SK-N-SH (cell line): ENCODE data around the gene TPRG1. TPM values are rescaled to one million over a fixed set of nuclear protein-coding genes. Genes with fewer than 3 reads are reported as not detected.

Source experiments
- CTCF ChIA-PET: fragments of 300-600, 350-600 bp; formaldehyde crosslinking; extraction: SDS; loops from one replicate; lab custom pipeline; 2021; lab: Yijun Ruan, JAX
- POLR2A ChIA-PET: fragments of 350-600 bp; sonication (Branson Sonifier 250); formaldehyde crosslinking; extraction: SDS; loops from one replicate; lab custom pipeline; 2020; ENCODE audit warnings: antibody characterized with exemption, inconsistent platforms; lab: Yijun Ruan, JAX
- DNase-seq: peaks from one replicate; pipeline ENCODE4 v3.0.0; 2012
- H2AFZ ChIP-seq: fragments of 200-600 bp; sonication (generic); 2 replicates; pipeline ENCODE4 v1.8.1; 2016; ENCODE audit warnings: antibody characterized with exemption, mild to moderate bottlenecking, low read depth
- H3F3A ChIP-seq: fragments of 200-600 bp; sonication (generic); replicated peaks from 2 replicates; pipeline ENCODE3; 2016; ENCODE audit warnings: antibody characterized with exemption, mild to moderate bottlenecking; ENCODE audit not compliant: insufficient read depth
- H3K27ac ChIP-seq, 2 experiments: fragments of 200-500 bp in 1 of 2; fragments of 200-600 bp in 1 of 2; sonication (Bioruptor generic) in 1 of 2; sonication (generic), shearing (Covaris generic) in 1 of 2; 2 replicates each; pipeline versions ENCODE4 v1.5.1 to v1.6.1; 2014 to 2016; ENCODE audit warnings: low read depth in 2 of 2, inconsistent platforms in 1 of 2, low read length in 1 of 2, mild to moderate bottlenecking in 1 of 2, mixed read lengths in 1 of 2
- H3K27me3 ChIP-seq: fragments of 200-600 bp; sonication (generic), shearing (Covaris generic); 2 replicates; pipeline ENCODE4 v1.6.1; 2016; ENCODE audit warnings: mixed run types; ENCODE audit not compliant: insufficient read depth
- H3K36me3 ChIP-seq, 2 experiments: fragments of 200-500 bp in 1 of 2; fragments of 200-600 bp in 1 of 2; sonication (Bioruptor generic) in 1 of 2; sonication (generic) in 1 of 2; replicated peaks in 1 of 2; 2 replicates each; pipeline versions ENCODE3 to v1.5.1; 2014 to 2016; ENCODE audit warnings: low read length in 1 of 2, mild to moderate bottlenecking in 1 of 2; ENCODE audit not compliant: insufficient read depth in 2 of 2, control insufficient read depth in 1 of 2
- H3K4me1 ChIP-seq, 2 experiments: fragments of 200-500 bp in 1 of 2; fragments of 200-600 bp in 1 of 2; sonication (Bioruptor generic) in 1 of 2; sonication (generic), shearing (Covaris generic) in 1 of 2; 2 replicates each; pipeline versions ENCODE4 v1.5.1 to v1.6.1; 2014 to 2016; ENCODE audit warnings: low read depth in 1 of 2, low read length in 1 of 2, mixed run types in 1 of 2; ENCODE audit not compliant: insufficient read depth in 2 of 2, control insufficient read depth in 1 of 2
- H3K4me2 ChIP-seq: fragments of 200-600 bp; sonication (generic), shearing (Covaris generic); 2 replicates; pipeline ENCODE4 v1.6.1; 2017; ENCODE audit warnings: mixed run types
- H3K4me3 ChIP-seq, 2 experiments: fragments of 200-500 bp in 1 of 2; fragments of 200-600 bp in 1 of 2; sonication (Bioruptor generic) in 1 of 2; sonication (generic), shearing (Covaris generic) in 1 of 2; 2 replicates each; pipeline versions ENCODE4 v1.5.1 to v1.8.1; 2014 to 2016; ENCODE audit warnings: low read depth in 2 of 2, inconsistent platforms in 1 of 2, low read length in 1 of 2, mild to moderate bottlenecking in 1 of 2, mixed read lengths in 1 of 2, moderate library complexity in 1 of 2
- H3K79me2 ChIP-seq: fragments of 200-600 bp; sonication (generic); 2 replicates; pipeline ENCODE4 v1.8.1; 2017; ENCODE audit warnings: mild to moderate bottlenecking; ENCODE audit not compliant: insufficient read depth
- H3K9ac ChIP-seq: fragments of 200-600 bp; sonication (generic); 2 replicates; pipeline ENCODE4 v1.6.1; 2017; ENCODE audit warnings: mixed run types
- H3K9me2 ChIP-seq: fragments of 200-600 bp; sonication (generic); 2 replicates; pipeline ENCODE4 v1.6.1; 2017; ENCODE audit warnings: mixed run types
- H3K9me3 ChIP-seq: fragments of 200-600 bp; sonication (generic); 2 replicates; pipeline ENCODE4 v1.6.1; 2017; ENCODE audit warnings: mixed run types, mild to moderate bottlenecking, moderate library complexity
- H4K20me1 ChIP-seq: fragments of 200-600 bp; sonication (generic); 2 replicates; pipeline ENCODE4 v1.6.1; 2017; ENCODE audit warnings: mild to moderate bottlenecking, mixed run types; ENCODE audit not compliant: insufficient read depth
- GATA2 ChIP-seq: sonication (generic); formaldehyde crosslinking; IDR thresholded peaks from 2 replicates; pipeline ENCODE4 v1.5.0; 2020; ENCODE audit warnings: mild to moderate bottlenecking, missing genetic modification reagents
- RAD21 ChIP-seq: IDR thresholded peaks from 2 replicates; pipeline ENCODE4 v1.6.1; 2012; ENCODE audit warnings: mild to moderate bottlenecking, low read length
- RCOR1 ChIP-seq: fragments of 150-350 bp; IDR thresholded peaks from 2 replicates; pipeline ENCODE4 v1.6.1; 2017; ENCODE audit warnings: antibody characterized with exemption, low read length
- REST ChIP-seq: IDR thresholded peaks from 2 replicates; pipeline ENCODE4 v1.6.1; 2012; ENCODE audit warnings: mild to moderate bottlenecking, low read depth, low read length, moderate library complexity
- ZBTB33 ChIP-seq: IDR thresholded peaks from 2 replicates; pipeline ENCODE4 v1.4.0; 2012; ENCODE audit warnings: low read depth, borderline replicate concordance
- WGBS: methylation state at CpG from one replicate; pipeline ENCODE4 v1.1.6; 2017; ENCODE audit warnings: low lambda C conversion rate; 5-methylcytosine and 5-hydroxymethylcytosine counted together
- polyA plus RNA-seq, 3 experiments: library from polyadenylated mRNA; depleted of rRNA; stranded (reverse); fragments of >200 nt; gene quantifications; 2 replicates each; pipeline ENCODE4 v1.2.3, GENCODE V29; 2012

The TPRG1 gene
- polyA plus RNA-seq, 1 of the 3 experiments (the other 2 are of a cell fraction), result 0.64 TPM

GRCh38 chr3:189237526-189237925, 65.8 kb downstream of the TPRG1 start:
- no peaks in the 10 kb centered on the region for H3K27me3 ChIP-seq
- no peak overlapping the region for H2AFZ ChIP-seq
- CTCF ChIA-PET, result interaction anchor here (10.0 kb wide), 1 partner anchor 1499 kb away, joined by 131 read pairs; no protein-coding TSS in a partner anchor
- POLR2A ChIA-PET, result no interaction called here
- no peaks in the 10 kb centered on the region; the same call in 1 of the 2 replicates for H3K9me2 ChIP-seq
- H3K9me3 ChIP-seq, result no peaks in the 10 kb centered on the region
- DNase-seq, result no peak
- H3K9ac ChIP-seq, result no peak overlapping the region
- TF ChIP-seq RCOR1 (no peak), REST (no peak)
- H3K36me3 ChIP-seq, result no peaks in the 10 kb centered on the region
- H3K4me2 ChIP-seq, result no peak overlapping the region
- H3K27ac ChIP-seq, result no peak overlapping the region
- 6% methylated on average over 4 of the region's 4 CpGs for WGBS
- H3K4me3 ChIP-seq, result no peak overlapping the region
- no peaks in the 10 kb centered on the region for H3K79me2 ChIP-seq
- no peaks in the 10 kb centered on the region for H3K4me1 ChIP-seq
- no peaks in the 10 kb centered on the region for H3F3A ChIP-seq
- no peaks in the 10 kb centered on the region for H4K20me1 ChIP-seq

GRCh38 chr3:189238071-189238470, 66.3 kb downstream of the TPRG1 start:
- Histone ChIP-seq H3K9ac (no peak overlapping the region), H4K20me1 (no peaks in the 10 kb centered on the region), H2AFZ (no peak overlapping the region), H3K27ac (no peak overlapping the region), H3K9me3 (no peaks in the 10 kb centered on the region), H3K36me3 (no peaks in the 10 kb centered on the region), H3K9me2 (no peaks in the 10 kb centered on the region; the same call in 1 of the 2 replicates), H3F3A (no peaks in the 10 kb centered on the region), H3K4me2 (no peak overlapping the region), H3K4me1 (no peaks in the 10 kb centered on the region), H3K4me3 (no peak overlapping the region), H3K27me3 (no peaks in the 10 kb centered on the region), H3K79me2 (no peaks in the 10 kb centered on the region)
- POLR2A ChIA-PET, result no interaction called here
- TF ChIP-seq RAD21 (no peak), GATA2 (CRISPR knock-in tag) (no peak), ZBTB33 (no peak)
- 28% methylated on average over 5 of the region's 5 CpGs for WGBS
- no peak for DNase-seq
- CTCF ChIA-PET, result interaction anchor here (10.0 kb wide), 1 partner anchor 1499 kb away, joined by 131 read pairs; no protein-coding TSS in a partner anchor
